ENCODE measurements around the gene TMEM126A.

TMEM126A gene

DNA sequence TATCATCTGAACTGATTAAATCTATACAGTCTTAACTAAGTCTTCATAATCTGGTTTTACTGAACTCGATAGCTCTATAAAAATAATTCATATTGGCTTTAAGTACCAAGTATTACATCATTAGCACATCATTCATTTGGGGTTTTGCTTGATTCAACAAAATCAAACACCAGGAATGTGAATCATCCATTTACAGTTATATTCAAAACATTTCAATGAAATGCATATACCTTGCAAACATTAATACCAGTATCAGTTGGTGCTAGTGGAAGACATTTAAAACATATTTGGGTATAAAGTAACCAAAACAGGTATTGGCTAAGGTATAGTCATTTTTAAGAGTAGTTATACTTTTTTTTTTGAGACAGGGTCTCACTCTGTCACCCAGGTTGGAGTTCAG, 50.4 kb downstream of the TMEM126A start:
- no peak for DNase-seq

DNA sequence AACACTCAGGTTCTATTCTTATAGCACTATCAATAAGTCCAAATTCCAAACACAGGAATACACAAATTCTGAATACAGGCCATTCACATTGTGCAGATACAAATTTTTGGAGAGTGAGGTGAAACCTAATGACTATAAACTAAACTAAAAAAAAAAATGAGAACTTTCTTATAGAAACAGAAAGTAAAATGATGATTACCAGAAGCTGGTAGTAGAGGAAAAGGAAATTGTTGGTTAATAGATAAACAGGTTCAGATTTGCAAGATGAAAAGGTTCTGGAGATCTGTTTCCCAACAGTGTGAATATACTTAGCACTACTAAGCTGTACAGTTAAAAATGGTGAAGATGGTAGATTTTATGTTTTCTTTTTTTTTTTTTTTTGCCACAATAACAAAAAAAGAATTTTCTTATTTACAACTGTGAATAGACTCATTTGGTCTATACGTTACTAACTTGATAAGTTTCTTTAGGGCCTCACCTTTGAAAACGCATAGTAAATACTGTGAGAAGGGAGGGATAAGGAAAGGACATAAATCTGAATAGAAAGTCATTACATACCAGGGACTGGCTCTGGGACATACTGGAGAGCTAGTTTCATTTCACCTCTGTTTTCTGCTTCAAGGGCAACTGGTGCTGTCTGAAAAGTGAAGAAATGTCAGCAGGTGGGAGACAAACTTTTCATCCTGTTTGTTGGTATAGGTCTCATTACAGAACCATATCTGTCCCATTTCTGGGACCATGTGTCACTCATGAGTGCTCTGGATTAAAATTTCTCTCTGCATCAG, 52.4 kb downstream of the TMEM126A start:
- no peak for DNase-seq

DNA sequence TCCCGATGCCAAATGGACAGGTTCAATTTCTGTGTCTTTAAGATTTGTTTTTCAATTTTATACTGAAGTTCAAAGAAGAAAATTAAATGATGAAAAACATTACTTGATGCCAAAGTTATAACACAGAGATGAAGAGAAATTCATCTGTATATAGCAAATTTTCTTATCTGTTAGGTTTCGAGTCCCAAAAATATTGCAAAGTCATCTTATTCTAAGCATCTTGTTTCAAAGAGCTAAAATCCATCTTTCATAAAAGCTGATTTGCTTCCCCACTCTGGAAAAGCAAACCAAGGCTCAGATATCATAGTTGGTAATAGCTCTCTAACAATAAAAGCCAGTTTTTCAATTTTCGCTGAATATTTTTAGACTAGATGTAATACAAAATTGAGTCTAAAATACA, 57.2 kb downstream of the TMEM126A start:
- DNase-seq = no peak

DNA sequence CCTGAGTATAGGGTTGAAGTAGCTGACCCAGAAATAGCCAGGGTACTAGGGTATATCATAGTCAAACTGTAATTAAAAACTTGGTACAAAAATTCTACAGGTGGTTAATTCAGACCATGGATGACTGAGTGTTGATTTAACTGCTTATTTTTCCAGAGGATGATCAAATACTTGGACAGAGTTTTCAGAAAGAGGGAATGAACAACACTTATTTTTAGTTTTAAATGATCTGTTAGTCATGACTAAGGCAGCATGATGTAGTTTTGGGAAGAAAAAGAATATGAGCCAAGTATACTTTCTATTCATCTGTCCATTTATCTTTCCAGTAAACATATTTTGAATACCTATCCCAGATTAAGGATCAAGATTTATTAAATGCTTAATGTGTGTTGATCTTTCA, 58.0 kb downstream of the TMEM126A start:
- DNase-seq = no peak

Measured in NCI-H1694 treated with DMSO at 0.1 percent for 48 hours (cell line).